HepG2 (cell line): ENCODE data around the gene SCGB2B2. TPM values are rescaled to one million over a fixed set of nuclear protein-coding genes. Genes with fewer than 3 reads are reported as not detected.

ENCODE experiments used
- KMT2A ChIP-seq: sonication (generic); formaldehyde crosslinking; IDR thresholded peaks from 2 replicates; pipeline ENCODE4 v1.4.0; 2020; ENCODE audit warnings: missing genetic modification reagents
- MXD4 ChIP-seq: IDR thresholded peaks from 2 replicates; pipeline ENCODE4 v1.6.1; 2016; ENCODE audit warnings: mild to moderate bottlenecking, missing biosample characterization, missing genetic modification reagents
- POGZ ChIP-seq: sonication (generic); formaldehyde crosslinking; IDR thresholded peaks from 2 replicates; pipeline ENCODE4 v1.4.0; 2020; ENCODE audit warnings: mild to moderate bottlenecking, missing genetic modification reagents
- RBFOX2 ChIP-seq: fragments of 200-400 bp; formaldehyde crosslinking; IDR thresholded peaks from 2 replicates; pipeline ENCODE4 v1.6.1; 2017; ENCODE audit warnings: low read depth, mild to moderate bottlenecking, low read length
- RORA ChIP-seq: sonication (generic); formaldehyde crosslinking; IDR thresholded peaks from 2 replicates; pipeline ENCODE4 v1.5.0; 2020; ENCODE audit warnings: mild to moderate bottlenecking, missing genetic modification reagents, moderate library complexity
- SSRP1 ChIP-seq: IDR thresholded peaks from 2 replicates; pipeline ENCODE4 v1.6.1; 2016; ENCODE audit warnings: control low read depth
- ZBTB20 ChIP-seq: sonication (generic); formaldehyde crosslinking; IDR thresholded peaks from 2 replicates; pipeline ENCODE4 v1.8.1; 2023; ENCODE audit warnings: missing genetic modification reagents, low read depth, mild to moderate bottlenecking, borderline replicate concordance
- ZNF124 ChIP-seq: sonication (generic); formaldehyde crosslinking; IDR thresholded peaks from 2 replicates; pipeline ENCODE4 v1.4.0; 2020; ENCODE audit warnings: missing genetic modification reagents
- ZNF383 ChIP-seq: sonication (generic); formaldehyde crosslinking; IDR thresholded peaks from 2 replicates; pipeline ENCODE4 v1.4.0; 2020; ENCODE audit warnings: missing genetic modification reagents, mild to moderate bottlenecking, borderline replicate concordance
- ZNF530 ChIP-seq: sonication (generic); formaldehyde crosslinking; IDR thresholded peaks from 2 replicates; pipeline ENCODE4 v1.5.0; 2020; ENCODE audit warnings: low read depth, mild to moderate bottlenecking, missing genetic modification reagents
- ZNF605 ChIP-seq: sonication (generic); formaldehyde crosslinking; IDR thresholded peaks from 2 replicates; pipeline ENCODE4 v1.8.0; 2022; ENCODE audit warnings: mild to moderate bottlenecking, missing genetic modification reagents
- ZNF775 ChIP-seq: sonication (generic); formaldehyde crosslinking; IDR thresholded peaks from 2 replicates; pipeline ENCODE4 v1.4.0; 2020; ENCODE audit warnings: missing genetic modification reagents, mild to moderate bottlenecking, moderate library complexity, borderline replicate concordance
- ZSCAN22 ChIP-seq: sonication (generic); formaldehyde crosslinking; IDR thresholded peaks from 2 replicates; pipeline ENCODE4 v1.4.0; 2020; ENCODE audit warnings: mild to moderate bottlenecking, missing genetic modification reagents
- polyA plus RNA-seq, 8 experiments: library from polyadenylated mRNA; depleted of rRNA in 3 of 8; stranded (reverse) in 7 of 8; unstranded in 1 of 8; fragments of >200 nt; fragmentation: Illumina TruSeq in 4 of 8; extraction: Trizol in 4 of 8; gene quantifications; 2 replicates each; pipeline versions ENCODE4 v1.2.1 to v1.2.3, GENCODE V29; 2011 to 2016; ENCODE audit warnings: low read depth in 4 of 8, missing spikeins in 1 of 8, mixed read lengths in 1 of 8; ENCODE audit not compliant: insufficient read depth in 1 of 8
- total RNA-seq, 5 experiments: library from RNA; depleted of rRNA; stranded (reverse); fragments of >200 nt; fragmentation: Illumina TruSeq; extraction: Trizol; gene quantifications; 2 replicates each; pipeline ENCODE4 v1.2.3, GENCODE V29; 2016; ENCODE audit warnings: low read depth in 1 of 5
- TF ChIP-seq, protein P1 (sequence below): sonication (generic); formaldehyde crosslinking; IDR thresholded peaks from 2 replicates; pipeline ENCODE4 v1.4.0; 2020; ENCODE audit warnings: missing genetic modification reagents, mild to moderate bottlenecking, borderline replicate concordance
- TF ChIP-seq, protein P2 (sequence below): sonication (generic); formaldehyde crosslinking; IDR thresholded peaks from 2 replicates; pipeline ENCODE4 v1.4.0; 2020; ENCODE audit warnings: low read depth, missing genetic modification reagents
- TF ChIP-seq, protein P3 (sequence below): sonication (generic); formaldehyde crosslinking; IDR thresholded peaks from one replicate; pipeline ENCODE4 v1.5.1; 2020; ENCODE audit warnings: mild to moderate bottlenecking, missing genetic modification reagents; ENCODE audit errors: not compliant biosample characterization

Gene SCGB2B2
- total and polyA plus RNA-seq, 2 of the 13 experiments (the other 11 are each of a cell fraction or from before 2014, with no cell fraction given): 0.03 TPM; not detected in 1

DNA sequence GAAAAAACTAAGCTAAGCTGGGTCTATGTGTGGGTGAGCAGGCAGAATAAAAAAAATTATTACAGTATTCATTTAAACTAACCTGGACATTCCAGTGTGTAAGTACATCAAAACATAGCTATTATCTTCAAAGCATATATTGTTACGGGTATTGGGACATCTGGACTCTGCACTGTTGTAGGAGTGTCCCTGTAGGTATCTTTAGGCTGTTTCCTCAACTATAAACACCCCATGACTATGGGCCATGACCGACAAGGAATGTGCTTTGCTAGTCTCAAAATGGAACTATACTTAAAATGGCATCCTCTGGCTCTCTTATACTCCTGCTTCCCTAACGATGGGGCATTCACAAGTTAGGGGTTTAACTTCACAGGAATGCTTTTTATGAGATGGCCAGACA is 3.4 kb downstream of the SCGB2B2 start (continued):
- no peak for TF ChIP-seq ZNF383 (CRISPR knock-in tag)
- no peak for TF ChIP-seq KMT2A (CRISPR knock-in tag)
- TF ChIP-seq POGZ (CRISPR knock-in tag): peak; percentile 64
- TF ChIP-seq ZNF605 (CRISPR knock-in tag): no peak
- peak; percentile 83; the same call in 1 of the 2 replicates for TF ChIP-seq ZBTB20
- TF ChIP-seq RORA (CRISPR knock-in tag): no peak
- TF ChIP-seq, protein P1, sequence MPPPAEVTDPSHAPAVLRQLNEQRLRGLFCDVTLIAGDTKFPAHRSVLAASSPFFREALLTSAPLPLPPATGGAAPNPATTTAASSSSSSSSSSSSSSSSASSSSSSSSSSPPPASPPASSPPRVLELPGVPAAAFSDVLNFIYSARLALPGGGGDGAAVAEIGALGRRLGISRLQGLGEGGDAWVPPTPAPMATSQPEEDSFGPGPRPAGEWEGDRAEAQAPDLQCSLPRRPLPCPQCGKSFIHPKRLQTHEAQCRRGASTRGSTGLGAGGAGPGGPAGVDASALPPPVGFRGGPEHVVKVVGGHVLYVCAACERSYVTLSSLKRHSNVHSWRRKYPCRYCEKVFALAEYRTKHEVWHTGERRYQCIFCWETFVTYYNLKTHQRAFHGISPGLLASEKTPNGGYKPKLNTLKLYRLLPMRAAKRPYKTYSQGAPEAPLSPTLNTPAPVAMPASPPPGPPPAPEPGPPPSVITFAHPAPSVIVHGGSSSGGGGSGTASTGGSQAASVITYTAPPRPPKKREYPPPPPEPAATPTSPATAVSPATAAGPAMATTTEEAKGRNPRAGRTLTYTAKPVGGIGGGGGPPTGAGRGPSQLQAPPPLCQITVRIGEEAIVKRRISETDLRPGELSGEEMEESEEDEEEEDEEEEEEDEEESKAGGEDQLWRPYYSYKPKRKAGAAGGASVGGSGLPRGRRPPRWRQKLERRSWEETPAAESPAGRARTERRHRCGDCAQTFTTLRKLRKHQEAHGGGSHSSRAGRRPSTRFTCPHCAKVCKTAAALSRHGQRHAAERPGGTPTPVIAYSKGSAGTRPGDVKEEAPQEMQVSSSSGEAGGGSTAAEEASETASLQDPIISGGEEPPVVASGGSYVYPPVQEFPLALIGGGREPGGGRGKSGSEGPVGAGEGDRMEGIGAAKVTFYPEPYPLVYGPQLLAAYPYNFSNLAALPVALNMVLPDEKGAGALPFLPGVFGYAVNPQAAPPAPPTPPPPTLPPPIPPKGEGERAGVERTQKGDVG (CRISPR knock-in tag): no peak
- TF ChIP-seq, protein P2, sequence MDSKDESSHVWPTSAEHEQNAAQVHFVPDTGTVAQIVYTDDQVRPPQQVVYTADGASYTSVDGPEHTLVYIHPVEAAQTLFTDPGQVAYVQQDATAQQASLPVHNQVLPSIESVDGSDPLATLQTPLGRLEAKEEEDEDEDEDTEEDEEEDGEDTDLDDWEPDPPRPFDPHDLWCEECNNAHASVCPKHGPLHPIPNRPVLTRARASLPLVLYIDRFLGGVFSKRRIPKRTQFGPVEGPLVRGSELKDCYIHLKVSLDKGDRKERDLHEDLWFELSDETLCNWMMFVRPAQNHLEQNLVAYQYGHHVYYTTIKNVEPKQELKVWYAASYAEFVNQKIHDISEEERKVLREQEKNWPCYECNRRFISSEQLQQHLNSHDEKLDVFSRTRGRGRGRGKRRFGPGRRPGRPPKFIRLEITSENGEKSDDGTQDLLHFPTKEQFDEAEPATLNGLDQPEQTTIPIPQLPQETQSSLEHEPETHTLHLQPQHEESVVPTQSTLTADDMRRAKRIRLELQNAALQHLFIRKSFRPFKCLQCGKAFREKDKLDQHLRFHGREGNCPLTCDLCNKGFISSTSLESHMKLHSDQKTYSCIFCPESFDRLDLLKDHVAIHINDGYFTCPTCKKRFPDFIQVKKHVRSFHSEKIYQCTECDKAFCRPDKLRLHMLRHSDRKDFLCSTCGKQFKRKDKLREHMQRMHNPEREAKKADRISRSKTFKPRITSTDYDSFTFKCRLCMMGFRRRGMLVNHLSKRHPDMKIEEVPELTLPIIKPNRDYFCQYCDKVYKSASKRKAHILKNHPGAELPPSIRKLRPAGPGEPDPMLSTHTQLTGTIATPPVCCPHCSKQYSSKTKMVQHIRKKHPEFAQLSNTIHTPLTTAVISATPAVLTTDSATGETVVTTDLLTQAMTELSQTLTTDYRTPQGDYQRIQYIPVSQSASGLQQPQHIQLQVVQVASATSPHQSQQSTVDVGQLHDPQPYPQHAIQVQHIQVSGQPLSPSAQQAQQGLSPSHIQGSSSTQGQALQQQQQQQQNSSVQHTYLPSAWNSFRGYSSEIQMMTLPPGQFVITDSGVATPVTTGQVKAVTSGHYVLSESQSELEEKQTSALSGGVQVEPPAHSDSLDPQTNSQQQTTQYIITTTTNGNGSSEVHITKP (CRISPR knock-in tag): no peak
- TF ChIP-seq, protein P3, sequence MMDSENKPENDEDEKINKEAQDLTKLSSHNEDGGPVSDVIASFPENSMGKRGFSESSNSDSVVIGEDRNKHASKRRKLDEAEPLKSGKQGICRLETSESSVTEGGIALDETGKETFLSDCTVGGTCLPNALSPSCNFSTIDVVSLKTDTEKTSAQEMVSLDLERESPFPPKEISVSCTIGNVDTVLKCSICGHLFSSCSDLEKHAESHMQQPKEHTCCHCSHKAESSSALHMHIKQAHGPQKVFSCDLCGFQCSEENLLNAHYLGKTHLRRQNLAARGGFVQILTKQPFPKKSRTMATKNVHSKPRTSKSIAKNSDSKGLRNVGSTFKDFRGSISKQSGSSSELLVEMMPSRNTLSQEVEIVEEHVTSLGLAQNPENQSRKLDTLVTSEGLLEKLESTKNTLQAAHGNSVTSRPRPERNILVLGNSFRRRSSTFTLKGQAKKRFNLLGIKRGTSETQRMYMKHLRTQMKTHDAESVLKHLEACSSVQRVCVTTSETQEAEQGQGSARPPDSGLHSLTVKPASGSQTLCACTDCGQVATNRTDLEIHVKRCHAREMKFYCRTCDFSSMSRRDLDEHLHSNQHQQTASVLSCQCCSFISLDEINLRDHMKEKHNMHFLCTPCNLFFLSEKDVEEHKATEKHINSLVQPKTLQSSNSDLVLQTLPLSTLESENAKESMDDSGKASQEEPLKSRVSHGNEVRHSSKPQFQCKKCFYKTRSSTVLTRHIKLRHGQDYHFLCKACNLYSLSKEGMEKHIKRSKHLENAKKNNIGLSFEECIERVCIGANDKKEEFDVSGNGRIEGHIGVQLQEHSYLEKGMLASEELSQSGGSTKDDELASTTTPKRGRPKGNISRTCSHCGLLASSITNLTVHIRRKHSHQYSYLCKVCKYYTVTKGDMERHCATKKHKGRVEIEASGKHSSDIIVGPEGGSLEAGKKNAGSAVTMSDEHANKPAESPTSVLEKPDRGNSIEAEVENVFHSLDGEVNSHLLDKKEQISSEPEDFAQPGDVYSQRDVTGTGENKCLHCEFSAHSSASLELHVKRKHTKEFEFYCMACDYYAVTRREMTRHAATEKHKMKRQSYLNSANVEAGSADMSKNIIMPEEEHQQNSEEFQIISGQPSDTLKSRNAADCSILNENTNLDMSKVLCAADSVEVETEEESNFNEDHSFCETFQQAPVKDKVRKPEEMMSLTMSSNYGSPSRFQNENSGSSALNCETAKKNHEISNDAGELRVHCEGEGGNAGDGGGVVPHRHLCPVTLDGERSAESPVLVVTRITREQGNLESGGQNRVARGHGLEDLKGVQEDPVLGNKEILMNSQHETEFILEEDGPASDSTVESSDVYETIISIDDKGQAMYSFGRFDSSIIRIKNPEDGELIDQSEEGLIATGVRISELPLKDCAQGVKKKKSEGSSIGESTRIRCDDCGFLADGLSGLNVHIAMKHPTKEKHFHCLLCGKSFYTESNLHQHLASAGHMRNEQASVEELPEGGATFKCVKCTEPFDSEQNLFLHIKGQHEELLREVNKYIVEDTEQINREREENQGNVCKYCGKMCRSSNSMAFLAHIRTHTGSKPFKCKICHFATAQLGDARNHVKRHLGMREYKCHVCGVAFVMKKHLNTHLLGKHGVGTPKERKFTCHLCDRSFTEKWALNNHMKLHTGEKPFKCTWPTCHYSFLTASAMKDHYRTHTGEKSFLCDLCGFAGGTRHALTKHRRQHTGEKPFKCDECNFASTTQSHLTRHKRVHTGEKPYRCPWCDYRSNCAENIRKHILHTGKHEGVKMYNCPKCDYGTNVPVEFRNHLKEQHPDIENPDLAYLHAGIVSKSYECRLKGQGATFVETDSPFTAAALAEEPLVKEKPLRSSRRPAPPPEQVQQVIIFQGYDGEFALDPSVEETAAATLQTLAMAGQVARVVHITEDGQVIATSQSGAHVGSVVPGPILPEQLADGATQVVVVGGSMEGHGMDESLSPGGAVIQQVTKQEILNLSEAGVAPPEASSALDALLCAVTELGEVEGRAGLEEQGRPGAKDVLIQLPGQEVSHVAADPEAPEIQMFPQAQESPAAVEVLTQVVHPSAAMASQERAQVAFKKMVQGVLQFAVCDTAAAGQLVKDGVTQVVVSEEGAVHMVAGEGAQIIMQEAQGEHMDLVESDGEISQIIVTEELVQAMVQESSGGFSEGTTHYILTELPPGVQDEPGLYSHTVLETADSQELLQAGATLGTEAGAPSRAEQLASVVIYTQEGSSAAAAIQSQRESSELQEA (CRISPR knock-in tag): no peak
- no peak for TF ChIP-seq ZNF530 (CRISPR knock-in tag)
- TF ChIP-seq ZSCAN22 (CRISPR knock-in tag): no peak
- TF ChIP-seq MXD4: no peak
- no peak for TF ChIP-seq ZNF775 (CRISPR knock-in tag)
- TF ChIP-seq SSRP1 (CRISPR knock-in tag): no peak
- no peak for TF ChIP-seq RBFOX2
- TF ChIP-seq ZNF124 (CRISPR knock-in tag): no peak
